Erythroblast (primary cell): ENCODE data around the gene KRTAP4-7.
"Not testable (repeated sequence)": the region's sequence is repeated elsewhere in the genome, so short reads cannot be mapped to it uniquely, and the experiment has no call there.

Experiments
- DNase-seq, 2 experiments: peaks; one replicate each; lab custom pipeline; 2025; lab: John Stamatoyannopoulos, UW
- GATA1 ChIP-seq: IDR thresholded peaks from 2 replicates; pipeline ENCODE4 v1.6.1; 2011; ENCODE audit warnings: low read depth, mild to moderate bottlenecking, control low read depth, low read length, moderate library complexity
- POLR2A ChIP-seq: IDR thresholded peaks from 2 replicates; pipeline ENCODE4 v1.6.1; 2011; ENCODE audit warnings: mild to moderate bottlenecking, low read length

Gene KRTAP4-7

GRCh38 chr17:41084100-41084856 lies at the start of gene KRTAP4-7:
Gene KRTAP4-7, plus strand, starts transcription at chr17:41084150. Its CDS starts 57 bp downstream, at chr17:41084207.
- DNase-seq = not testable (repeated sequence)

DNA sequence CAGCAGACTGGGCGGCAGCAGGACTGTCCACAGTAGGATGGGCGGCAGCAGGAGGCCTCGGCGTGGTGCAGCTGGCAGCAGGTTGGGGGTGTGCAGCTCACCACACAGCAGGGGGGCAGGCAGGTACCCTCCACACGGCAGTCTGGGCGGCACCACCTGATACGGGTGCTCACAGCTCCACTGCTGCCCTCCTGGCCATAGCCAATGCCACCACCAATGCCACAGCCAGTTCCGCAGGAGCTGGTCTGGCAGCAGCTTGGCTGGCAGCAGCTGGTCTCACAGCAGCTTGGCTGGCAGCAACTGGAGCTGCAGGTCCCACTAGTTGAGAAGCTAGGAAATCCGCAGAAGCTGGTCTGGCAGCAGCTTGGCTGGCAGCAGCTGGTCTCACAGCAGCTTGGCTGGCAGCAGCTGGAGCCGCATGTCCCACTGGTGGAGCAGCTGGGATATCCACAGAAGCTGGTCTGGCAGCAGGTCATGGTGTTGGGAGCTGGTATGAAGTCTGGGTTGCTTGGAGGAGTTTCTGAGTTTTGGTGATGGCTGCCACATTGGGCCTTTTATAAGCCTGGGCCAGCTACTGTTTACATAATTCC lies 49.5 kb upstream of the KRTAP4-7 start, which contains the start of gene KRTAP1-3:
KRTAP1-3 (minus strand) TSS at position 529 of the 590 bp plus-strand sequence; CDS start at position 476, 53 bp downstream.
- not testable (repeated sequence) for DNase-seq

DNA sequence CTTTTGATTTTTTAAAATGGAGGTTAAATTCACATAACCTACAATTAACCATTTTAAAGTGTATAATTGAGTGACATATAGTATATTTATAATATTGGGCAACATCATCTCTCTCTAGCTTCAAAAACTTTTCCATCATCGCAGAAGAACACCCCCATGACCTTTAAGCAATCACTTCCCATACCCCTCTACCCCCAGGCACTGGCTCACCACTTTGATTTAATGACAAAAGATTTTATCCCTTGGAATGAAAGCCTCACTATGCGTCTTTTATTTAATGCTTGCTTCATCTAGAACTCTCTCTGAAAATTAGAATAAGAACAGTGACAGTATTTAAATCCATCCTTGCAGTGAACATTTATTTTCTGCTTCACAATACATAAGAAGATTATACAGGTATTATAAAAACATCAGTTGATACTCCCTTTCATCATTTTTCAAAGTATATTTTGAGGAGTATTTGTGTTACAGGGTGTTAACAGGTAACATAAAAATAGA lies 46.0 kb upstream of the KRTAP4-7 start:
- TF ChIP-seq GATA1 (no peak), POLR2A (no peak)
- DNase-seq = no peak

GRCh38 chr17:41040783-41041571 lies 43.0 kb upstream of the KRTAP4-7 start, which contains the start of gene KRTAP1-1:
Gene KRTAP1-1, minus strand, starts transcription at chr17:41041450. Its CDS starts 53 bp downstream, at chr17:41041397.
- DNase-seq = not testable (repeated sequence)

DNA sequence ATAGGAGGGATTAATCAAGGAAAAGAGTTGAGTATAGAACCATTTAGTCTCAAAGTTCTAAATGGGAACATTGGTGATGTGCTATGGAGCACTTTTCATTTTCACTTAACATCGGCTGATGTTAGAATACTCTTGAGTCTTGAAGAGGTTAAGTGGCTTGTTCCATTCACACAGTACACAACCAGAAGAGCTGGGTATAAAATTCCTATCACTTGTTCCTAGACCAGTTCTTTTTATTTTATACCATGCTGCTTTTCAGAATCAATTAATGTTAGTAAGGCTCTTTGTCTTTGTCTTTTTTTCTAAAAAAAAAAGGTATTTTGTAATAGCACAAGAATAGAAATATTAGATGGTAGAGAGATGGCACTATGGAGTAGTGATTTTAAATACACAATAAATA lies 41.0 kb upstream of the KRTAP4-7 start:
- no peak for TF ChIP-seq POLR2A
- no peak for TF ChIP-seq GATA1
- no peak for DNase-seq

- DNase-seq = not testable (repeated sequence)
These were observed 37.0 kb upstream of the KRTAP4-7 start, which contains the start of gene KRTAP2-1 for GRCh38 chr17:41046735-41047465. Gene KRTAP2-1, minus strand, starts transcription at chr17:41047316. Its CDS starts 49 bp downstream, at chr17:41047267.

GRCh38 chr17:41048441-41048840 lies 35.5 kb upstream of the KRTAP4-7 start:
- DNase-seq = no peak
- TF ChIP-seq POLR2A = no peak
- no peak for TF ChIP-seq GATA1

GRCh38 chr17:41049110-41049509 lies 34.8 kb upstream of the KRTAP4-7 start:
- TF ChIP-seq GATA1 = no peak
- no peak for TF ChIP-seq POLR2A
- no peak for DNase-seq

- TF ChIP-seq POLR2A = no peak
- TF ChIP-seq GATA1 = no peak
- DNase-seq = no peak
These were observed 31.4 kb upstream of the KRTAP4-7 start for GRCh38 chr17:41052566-41052965.

DNA sequence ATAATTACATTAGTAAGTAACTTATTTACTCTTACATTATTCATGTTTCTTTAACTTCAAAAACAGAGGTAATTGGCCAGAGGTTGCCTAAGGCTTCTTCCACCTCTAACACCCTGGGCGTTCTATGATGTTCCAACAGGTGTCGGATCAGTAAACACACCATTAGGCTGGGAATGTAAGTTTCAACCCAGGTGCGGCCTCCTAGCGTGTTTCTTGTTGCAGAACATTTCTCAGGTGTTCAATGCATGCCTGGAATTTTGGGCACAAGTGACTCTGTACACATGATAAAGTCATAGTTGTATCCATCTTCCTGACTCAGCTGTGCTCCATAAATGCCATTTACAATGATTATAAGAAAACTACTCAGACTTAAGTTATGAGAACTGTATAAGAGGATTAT lies 29.9 kb upstream of the KRTAP4-7 start:
- no peak for DNase-seq
- TF ChIP-seq POLR2A (no peak), GATA1 (no peak)

GRCh38 chr17:41054556-41054955 lies 29.4 kb upstream of the KRTAP4-7 start:
- DNase-seq = not testable (repeated sequence)

GRCh38 chr17:41055130-41055529 lies 28.8 kb upstream of the KRTAP4-7 start, which contains the start of gene KRTAP2-2:
Gene KRTAP2-2, minus strand, starts transcription at chr17:41055230. Its CDS starts 19 bp downstream, at chr17:41055211.
- not testable (repeated sequence) for DNase-seq

GRCh38 chr17:41057547-41057946 lies 26.4 kb upstream of the KRTAP4-7 start:
- no peak for TF ChIP-seq GATA1
- TF ChIP-seq POLR2A = no peak
- no peak for DNase-seq
